ENCODE measurements around the gene USE1. TPM values are rescaled to one million over a fixed set of nuclear protein-coding genes. Genes with fewer than 3 reads are reported as not detected.
A peak's percentile ranks its signal among the peaks of the same experiment; 100 is the strongest.

Gene USE1
- total RNA-seq, 6 experiments from 2014 or later, result 23.5 to 29.3 (median 25.7) TPM

- Mint-ChIP-seq H3K4me3 (no peak overlapping the region), H3K9me3 (no peaks in the 10 kb centered on the region), H3K27ac (peak overlapping the region; percentile 69), H3K4me1 (ENCODE audit: low read depth) (peaks cover 17% of the 10 kb centered on the region), H3K36me3 (ENCODE audit: low read depth) (peaks cover 24% of the 10 kb centered on the region), H3K27me3 (ENCODE audit: insufficient read depth) (peaks cover 3% of the 10 kb centered on the region; the same call in 1 of the 2 replicates)
- no peak for TF ChIP-seq CTCF (IDR thresholded peaks at IDR 0.05)
- DNase-seq, result no peak
These were observed 5.1 kb downstream of the USE1 start for GRCh38 chr19:17220207-17220758.

GRCh38 chr19:17225053-17225452, 9.9 kb downstream of the USE1 start:
- TF ChIP-seq CTCF (IDR thresholded peaks at IDR 0.05), result no peak
- no peak overlapping the region for H3K4me3 Mint-ChIP-seq
- no peaks in the 10 kb centered on the region for H3K9me3 Mint-ChIP-seq
- DNase-seq, result no peak
- peaks cover 12% of the 10 kb centered on the region for H3K4me1 Mint-ChIP-seq (ENCODE audit: low read depth)
- peaks cover 4% of the 10 kb centered on the region for H3K27me3 Mint-ChIP-seq (ENCODE audit: insufficient read depth)
- H3K27ac Mint-ChIP-seq, result no peak overlapping the region
- no peaks in the 10 kb centered on the region; the same call in 1 of the 2 replicates for H3K36me3 Mint-ChIP-seq (ENCODE audit: low read depth)

GRCh38 chr19:17226002-17226933, 11.1 kb downstream of the USE1 start, which contains the start of gene OCEL1:
Gene OCEL1 (plus strand): TSS chr19:17226226. CDS start chr19:17226248, 22 bp downstream.
- TF ChIP-seq CTCF (IDR thresholded peaks at IDR 0.05), result no peak
- peak; percentile 95 for DNase-seq
- Mint-ChIP-seq H3K36me3 (ENCODE audit: low read depth) (no peaks in the 10 kb centered on the region; the same call in 1 of the 2 replicates), H3K4me3 (peak within 1 kb of the TSS; percentile 96), H3K27ac (peak within 1 kb of the TSS; percentile 94), H3K4me1 (ENCODE audit: low read depth) (peaks cover 7% of the 10 kb centered on the region), H3K27me3 (ENCODE audit: insufficient read depth) (peaks cover 4% of the 10 kb centered on the region), H3K9me3 (no peaks in the 10 kb centered on the region)

- H3K4me1 Mint-ChIP-seq (ENCODE audit: low read depth), result peaks cover 7% of the 10 kb centered on the region
- peak overlapping the region; percentile 26; the same call in 1 of the 2 replicates for H3K4me3 Mint-ChIP-seq
- H3K9me3 Mint-ChIP-seq, result no peaks in the 10 kb centered on the region
- peaks cover 9% of the 10 kb centered on the region for H3K36me3 Mint-ChIP-seq (ENCODE audit: low read depth)
- DNase-seq, result no peak
- H3K27ac Mint-ChIP-seq, result no peak overlapping the region
- peaks cover 4% of the 10 kb centered on the region for H3K27me3 Mint-ChIP-seq (ENCODE audit: insufficient read depth)
- TF ChIP-seq CTCF (IDR thresholded peaks at IDR 0.05), result no peak
These were observed 12.7 kb downstream of the USE1 start for GRCh38 chr19:17227798-17228367.

GRCh38 chr19:17229890-17230289, 14.7 kb downstream of the USE1 start:
- Mint-ChIP-seq H3K27ac (no peak overlapping the region), H3K9me3 (no peaks in the 10 kb centered on the region), H3K4me3 (no peak overlapping the region), H3K4me1 (ENCODE audit: low read depth) (peaks cover 7% of the 10 kb centered on the region), H3K27me3 (ENCODE audit: insufficient read depth) (peaks cover 4% of the 10 kb centered on the region), H3K36me3 (ENCODE audit: low read depth) (peaks cover 9% of the 10 kb centered on the region)
- TF ChIP-seq CTCF (IDR thresholded peaks at IDR 0.05), result no peak
- no peak for DNase-seq

All from HFFc6 (cell line).